IPS-18a (cell line): ENCODE measurements around the gene GABRG3.

Experiments used
- H3K27ac ChIP-seq: one replicate; pipeline ENCODE4 v1.5.1; 2013; ENCODE audit warnings: low read length
- H3K27me3 ChIP-seq: one replicate; pipeline ENCODE4 v1.6.1; 2013; ENCODE audit warnings: mild to moderate bottlenecking, low read length; ENCODE audit not compliant: control insufficient read depth, insufficient read depth
- H3K36me3 ChIP-seq: one replicate; pipeline ENCODE4 v1.6.1; 2013; ENCODE audit warnings: low read depth, low read length; ENCODE audit not compliant: control insufficient read depth
- H3K4me1 ChIP-seq: one replicate; pipeline ENCODE4 v1.6.1; 2013; ENCODE audit warnings: low read depth, low read length; ENCODE audit not compliant: control insufficient read depth
- H3K4me3 ChIP-seq: one replicate; pipeline ENCODE4 v1.5.1; 2013; ENCODE audit warnings: low read length
- H3K9ac ChIP-seq: one replicate; pipeline ENCODE4 v1.6.1; 2013; ENCODE audit warnings: mild to moderate bottlenecking, low read length, moderate library complexity
- H3K9me3 ChIP-seq: one replicate; pipeline ENCODE4 v1.6.1; 2013; ENCODE audit warnings: low read depth, low read length; ENCODE audit not compliant: control insufficient read depth

The GABRG3 gene

DNA sequence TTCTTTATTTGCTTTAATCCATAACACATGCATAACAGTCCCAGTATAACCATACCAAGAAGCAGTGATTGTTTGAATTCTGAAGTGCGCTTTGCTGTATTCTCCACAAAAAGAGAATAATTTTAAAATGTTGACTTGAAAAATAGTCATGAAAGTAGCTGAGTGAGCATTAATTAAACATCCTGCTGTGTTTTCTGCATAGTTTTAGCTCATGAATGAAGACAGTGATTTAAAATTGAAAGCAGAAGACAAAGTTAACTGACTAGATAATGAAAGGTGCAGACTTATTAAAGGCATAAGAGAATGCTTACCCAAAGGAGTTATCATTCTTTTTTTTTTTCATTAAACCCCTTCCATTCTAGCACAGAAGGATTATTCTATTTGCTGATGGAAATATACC, 143.5 kb downstream of the GABRG3 start:
- Histone ChIP-seq H3K36me3 (no peaks in the 10 kb centered on the region), H3K9ac (no peak overlapping the region), H3K4me1 (peaks cover 9% of the 10 kb centered on the region), H3K9me3 (no peaks in the 10 kb centered on the region), H3K27ac (no peak overlapping the region), H3K27me3 (no peaks in the 10 kb centered on the region), H3K4me3 (no peak overlapping the region)

DNA sequence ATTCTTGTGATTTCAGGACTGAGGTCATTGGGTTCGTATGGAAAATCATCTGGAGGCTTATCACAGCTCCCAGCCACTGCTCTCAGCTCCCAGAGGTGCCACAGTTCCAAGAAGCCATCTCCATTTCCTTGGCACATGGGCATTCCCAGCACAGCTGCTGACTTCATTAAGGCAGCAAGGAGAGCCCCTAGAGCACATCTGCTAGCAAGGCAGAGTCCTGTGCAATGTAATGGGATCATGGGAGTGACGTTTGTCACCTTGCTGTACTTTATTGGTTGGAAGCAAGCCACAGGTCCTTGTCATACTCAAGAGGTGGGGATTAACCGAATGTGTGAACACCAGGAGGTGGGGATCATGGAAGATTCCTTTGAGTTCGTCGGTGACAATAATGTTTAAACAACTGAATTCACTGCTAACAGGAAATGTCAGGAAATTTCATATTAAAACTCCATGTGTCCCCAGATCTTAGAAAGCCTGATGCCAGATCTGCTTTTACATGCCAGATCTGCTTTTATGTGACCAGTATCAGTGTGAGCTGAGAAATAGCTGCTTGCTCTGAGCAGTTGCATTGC, 148.8 kb downstream of the GABRG3 start:
- Histone ChIP-seq H3K4me1 (peaks cover 2% of the 10 kb centered on the region), H3K4me3 (no peak overlapping the region), H3K36me3 (no peaks in the 10 kb centered on the region), H3K9ac (no peak overlapping the region), H3K9me3 (no peaks in the 10 kb centered on the region), H3K27me3 (no peaks in the 10 kb centered on the region), H3K27ac (no peak overlapping the region)

DNA sequence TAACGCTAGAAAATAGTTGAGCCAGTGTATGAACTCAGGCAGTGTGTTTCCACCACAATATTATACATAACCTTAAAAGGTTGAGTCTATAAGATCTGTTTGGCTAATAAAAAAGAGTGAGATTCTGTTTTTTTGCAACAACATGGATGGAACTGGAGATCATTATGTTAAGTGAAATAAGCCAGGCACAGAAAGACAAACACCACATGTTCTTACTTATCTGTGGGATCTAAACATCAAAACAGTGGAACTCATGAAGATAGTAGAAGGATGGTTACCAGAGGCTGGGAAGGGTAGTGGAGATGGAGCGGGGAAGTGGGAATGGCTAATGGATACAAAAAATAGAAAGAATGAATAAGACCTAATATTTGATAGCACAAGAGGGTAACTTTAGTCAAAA, 150.7 kb downstream of the GABRG3 start:
- no peaks in the 10 kb centered on the region for H3K36me3 ChIP-seq
- H3K9me3 ChIP-seq: no peaks in the 10 kb centered on the region
- no peaks in the 10 kb centered on the region for H3K27me3 ChIP-seq
- no peak overlapping the region for H3K9ac ChIP-seq
- no peak overlapping the region for H3K27ac ChIP-seq
- H3K4me3 ChIP-seq: no peak overlapping the region
- H3K4me1 ChIP-seq: no peaks in the 10 kb centered on the region

DNA sequence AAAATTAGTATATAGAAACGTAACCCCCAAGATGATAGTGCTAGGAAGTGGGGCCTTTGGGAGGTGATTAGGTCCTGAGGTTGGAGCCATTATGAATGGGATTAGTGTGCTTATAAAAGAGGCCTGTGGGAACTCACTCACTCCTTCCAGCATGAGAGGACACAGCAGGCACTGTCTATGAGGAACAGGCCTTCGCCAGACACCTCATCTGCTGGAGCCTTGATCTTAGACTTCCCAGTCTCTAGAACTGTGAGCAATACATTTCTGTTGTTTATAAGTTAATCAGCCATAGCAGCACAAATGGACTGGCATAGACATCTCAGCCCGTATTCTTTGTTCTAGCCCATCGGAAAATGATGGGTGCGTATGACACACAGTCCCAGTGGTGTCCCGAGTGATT, 152.3 kb downstream of the GABRG3 start:
- Histone ChIP-seq H3K4me1 (no peaks in the 10 kb centered on the region), H3K36me3 (no peaks in the 10 kb centered on the region), H3K9me3 (no peaks in the 10 kb centered on the region)

DNA sequence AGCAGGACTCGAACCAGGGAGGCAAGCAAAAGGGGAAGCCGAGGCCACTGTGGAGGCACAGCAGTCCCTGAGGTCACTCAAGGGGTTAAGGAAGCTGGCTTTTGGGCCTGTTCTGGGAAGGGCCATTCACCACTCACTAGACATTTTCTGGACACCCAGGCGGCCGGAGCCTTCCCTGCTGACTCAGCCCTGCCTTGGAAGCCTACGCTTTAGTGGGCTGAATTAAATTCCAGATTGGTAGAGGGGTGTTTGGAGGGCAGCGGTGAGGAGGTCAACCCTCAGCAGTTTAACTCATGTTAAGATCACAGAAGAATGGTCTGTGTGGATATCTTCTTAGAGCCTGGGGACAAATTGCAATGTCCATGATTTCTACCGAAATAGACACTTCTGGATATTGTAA, 152.8 kb downstream of the GABRG3 start:
- Histone ChIP-seq H3K9ac (no peak overlapping the region), H3K4me1 (no peaks in the 10 kb centered on the region), H3K27me3 (no peaks in the 10 kb centered on the region), H3K36me3 (no peaks in the 10 kb centered on the region), H3K4me3 (no peak overlapping the region), H3K27ac (no peak overlapping the region), H3K9me3 (no peaks in the 10 kb centered on the region)

More for the DNA sequence above, 152.3 kb downstream of the GABRG3 start:
- Histone ChIP-seq H3K9ac (no peak overlapping the region), H3K27me3 (no peaks in the 10 kb centered on the region), H3K27ac (no peak overlapping the region), H3K4me3 (no peak overlapping the region)

DNA sequence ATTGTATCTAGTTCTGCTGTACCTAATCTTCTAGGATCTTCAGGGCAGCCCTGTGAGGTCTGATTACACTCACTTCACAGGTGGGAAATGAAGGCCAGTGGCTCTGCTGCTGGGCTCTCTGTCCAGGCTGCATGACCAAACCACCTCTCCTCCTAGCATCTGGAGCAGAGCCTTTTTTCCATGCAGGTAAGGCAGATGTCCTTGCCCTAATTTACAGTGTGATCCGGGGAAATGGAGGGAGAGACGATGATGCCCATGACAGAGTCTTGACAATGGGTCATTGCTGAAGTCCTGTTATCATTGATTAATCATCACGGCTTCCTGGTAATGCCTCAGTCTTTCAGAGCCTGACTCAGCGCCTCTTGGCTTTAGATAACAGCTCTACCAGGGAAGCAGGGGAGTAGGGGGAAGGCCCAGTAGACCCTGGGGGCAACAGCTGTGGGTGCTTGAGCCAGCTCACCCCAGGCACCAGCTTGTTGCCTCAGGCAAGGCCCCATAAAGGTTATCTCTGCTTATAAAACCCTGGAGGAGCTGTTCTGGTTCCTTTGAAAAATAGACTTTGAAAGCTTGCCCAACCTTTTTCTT, 153.4 kb downstream of the GABRG3 start:
- Histone ChIP-seq H3K27ac (no peak overlapping the region), H3K9ac (no peak overlapping the region), H3K4me1 (no peaks in the 10 kb centered on the region), H3K9me3 (no peaks in the 10 kb centered on the region), H3K27me3 (no peaks in the 10 kb centered on the region), H3K4me3 (no peak overlapping the region), H3K36me3 (no peaks in the 10 kb centered on the region)

DNA sequence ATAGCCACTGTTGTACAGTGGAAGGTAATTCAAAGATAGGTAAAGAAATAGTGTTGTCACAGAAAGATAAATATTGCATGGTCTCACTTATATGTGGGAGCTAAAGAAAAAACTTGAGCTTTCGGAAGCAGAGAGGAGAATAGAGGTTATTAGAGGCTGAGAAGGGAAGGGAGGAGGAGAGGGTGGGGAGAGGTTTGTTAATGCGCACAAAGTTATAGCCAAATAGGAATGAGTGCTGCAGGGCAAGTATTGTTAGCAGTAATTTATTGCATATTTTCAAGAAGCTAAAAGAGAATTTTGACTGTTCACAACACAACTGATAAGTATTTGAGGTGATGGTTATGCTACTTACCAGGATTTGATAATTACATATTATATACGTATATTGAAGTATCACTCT, 154.2 kb downstream of the GABRG3 start:
- Histone ChIP-seq H3K27ac (no peak overlapping the region), H3K9ac (no peak overlapping the region), H3K36me3 (no peaks in the 10 kb centered on the region), H3K4me3 (no peak overlapping the region), H3K27me3 (no peaks in the 10 kb centered on the region), H3K9me3 (no peaks in the 10 kb centered on the region), H3K4me1 (no peaks in the 10 kb centered on the region)

DNA sequence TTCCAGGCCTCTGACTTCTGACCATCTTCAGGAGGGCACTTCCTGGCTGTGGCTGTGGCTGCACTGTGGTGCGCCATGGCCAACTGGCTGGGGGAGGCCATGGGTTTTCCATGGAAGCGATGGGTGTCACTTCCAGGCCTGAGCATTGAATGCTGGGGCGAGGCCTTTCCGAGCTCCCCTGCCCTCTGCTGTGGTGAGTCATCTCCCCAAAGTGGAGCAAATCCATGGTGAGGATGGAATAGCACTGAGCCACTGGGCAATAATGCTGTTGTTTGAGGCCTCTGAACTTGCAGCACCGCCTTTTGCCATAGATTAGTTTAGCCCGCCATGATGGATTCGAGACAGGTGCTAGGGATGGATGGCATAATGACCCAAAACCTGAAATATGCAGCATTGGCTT, 155.5 kb downstream of the GABRG3 start:
- Histone ChIP-seq H3K36me3 (no peaks in the 10 kb centered on the region), H3K27me3 (no peaks in the 10 kb centered on the region), H3K27ac (no peak overlapping the region), H3K9me3 (no peaks in the 10 kb centered on the region), H3K9ac (no peak overlapping the region), H3K4me3 (no peak overlapping the region), H3K4me1 (no peaks in the 10 kb centered on the region)

DNA sequence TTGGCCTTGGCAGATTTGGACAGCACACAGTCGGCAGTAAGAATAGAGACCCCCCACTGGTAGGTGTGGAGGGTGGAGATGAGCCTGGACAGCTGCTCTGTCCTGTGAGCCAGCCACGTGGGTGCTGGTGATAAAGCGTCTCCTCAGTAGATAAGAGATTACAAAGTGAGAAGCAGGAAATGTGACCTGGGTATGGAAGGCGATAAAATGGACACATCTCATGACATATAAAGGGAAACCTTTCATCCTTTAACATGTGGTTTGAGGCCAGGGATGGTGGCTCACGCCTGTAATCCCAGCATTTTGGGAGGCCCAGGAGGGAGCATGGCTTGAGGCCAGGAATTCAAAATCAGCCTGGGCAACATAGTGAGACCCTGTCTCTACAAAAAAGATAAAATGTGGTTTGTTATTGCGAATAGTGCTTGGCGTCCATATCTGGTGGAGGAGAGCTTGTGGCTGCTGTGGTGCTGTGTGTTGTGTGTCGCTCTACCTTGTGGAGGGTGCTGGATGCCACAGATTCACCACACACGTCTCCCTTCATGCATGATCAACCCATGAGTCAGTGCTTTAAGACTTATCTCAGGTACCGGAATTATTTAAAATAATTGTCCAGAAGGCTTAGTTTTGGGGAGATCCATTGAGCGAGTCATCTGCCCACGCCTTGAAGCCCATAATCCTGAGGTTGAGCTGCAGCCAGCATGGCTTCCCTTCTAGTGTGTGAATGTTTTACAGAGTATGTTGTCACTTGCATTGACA, 157.0 kb downstream of the GABRG3 start:
- no peaks in the 10 kb centered on the region for H3K36me3 ChIP-seq
- no peak overlapping the region for H3K4me3 ChIP-seq
- H3K4me1 ChIP-seq: no peaks in the 10 kb centered on the region

DNA sequence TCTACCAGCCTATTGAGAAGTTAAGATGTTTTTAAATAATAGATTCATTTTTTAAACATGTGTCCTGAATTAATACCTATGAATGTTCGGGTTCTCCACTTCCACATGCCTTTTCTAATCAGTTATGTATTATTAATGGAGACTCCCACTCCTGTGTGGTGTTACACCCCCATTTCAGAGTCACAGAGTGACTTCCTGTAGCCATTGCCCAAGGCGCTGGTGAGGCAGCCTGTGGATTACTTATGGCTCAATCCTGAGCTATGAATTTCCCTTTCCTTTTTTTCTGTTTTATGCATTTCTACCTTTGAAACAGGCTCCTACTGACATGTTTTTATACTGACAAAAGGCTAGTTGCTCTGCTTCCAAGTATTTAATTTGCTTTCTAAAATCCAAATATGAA, 162.3 kb downstream of the GABRG3 start:
- H3K9me3 ChIP-seq: no peaks in the 10 kb centered on the region
- no peak overlapping the region for H3K27ac ChIP-seq
- no peak overlapping the region for H3K4me3 ChIP-seq
- no peak overlapping the region for H3K9ac ChIP-seq
- no peaks in the 10 kb centered on the region for H3K4me1 ChIP-seq
- H3K36me3 ChIP-seq: no peaks in the 10 kb centered on the region
- no peaks in the 10 kb centered on the region for H3K27me3 ChIP-seq

More for the DNA sequence above, 157.0 kb downstream of the GABRG3 start:
- Histone ChIP-seq H3K9ac (no peak overlapping the region), H3K27ac (no peak overlapping the region), H3K9me3 (no peaks in the 10 kb centered on the region), H3K27me3 (no peaks in the 10 kb centered on the region)

DNA sequence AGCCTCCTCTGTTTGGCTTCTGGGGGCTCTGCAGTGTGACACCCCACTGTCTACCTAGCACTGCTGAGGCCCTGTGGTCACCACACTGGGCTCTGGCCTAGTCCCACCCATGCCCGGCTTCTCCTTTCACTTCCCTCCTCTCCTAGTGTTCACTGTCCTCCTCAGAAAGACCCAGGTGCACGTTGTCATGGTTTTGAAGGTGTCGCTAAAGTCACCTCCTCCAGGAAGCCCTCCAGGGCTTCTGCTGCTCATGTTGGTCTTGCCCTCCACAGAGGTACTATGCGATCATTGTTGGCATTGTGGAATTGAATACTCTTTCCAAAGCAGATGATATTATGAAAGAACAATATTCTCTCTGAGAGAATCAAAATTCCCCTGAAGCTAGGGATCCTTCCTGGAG, 163.5 kb downstream of the GABRG3 start:
- H3K36me3 ChIP-seq: no peaks in the 10 kb centered on the region
- no peaks in the 10 kb centered on the region for H3K27me3 ChIP-seq
- no peak overlapping the region for H3K4me3 ChIP-seq
- H3K4me1 ChIP-seq: no peaks in the 10 kb centered on the region
- H3K9ac ChIP-seq: no peak overlapping the region
- H3K27ac ChIP-seq: no peak overlapping the region
- no peaks in the 10 kb centered on the region for H3K9me3 ChIP-seq

DNA sequence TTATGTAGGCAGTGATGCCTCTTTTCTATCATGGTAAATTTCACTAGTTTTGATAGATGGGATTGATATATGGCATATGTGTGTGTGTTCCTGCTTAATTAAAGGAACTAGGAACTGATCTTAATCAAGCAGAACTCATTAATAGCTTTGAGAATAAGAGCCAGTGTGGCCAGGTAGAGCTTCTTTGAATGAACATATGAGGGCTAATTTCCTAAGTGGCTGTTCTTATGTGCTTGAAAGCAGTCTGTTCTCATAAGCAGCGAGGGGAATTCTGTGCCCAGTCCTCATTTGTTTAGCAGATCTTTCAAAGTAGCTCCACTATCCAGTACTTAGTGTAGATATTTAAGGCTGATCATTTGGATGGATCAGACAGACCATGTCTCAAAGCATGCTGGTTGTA, 164.2 kb downstream of the GABRG3 start:
- H3K27ac ChIP-seq: no peak overlapping the region
- H3K9ac ChIP-seq: no peak overlapping the region
- H3K4me1 ChIP-seq: no peaks in the 10 kb centered on the region
- no peaks in the 10 kb centered on the region for H3K36me3 ChIP-seq
- H3K27me3 ChIP-seq: no peaks in the 10 kb centered on the region
- no peaks in the 10 kb centered on the region for H3K9me3 ChIP-seq
- no peak overlapping the region for H3K4me3 ChIP-seq
